Measurements from ENCODE around the gene GNAI3.

Gene GNAI3

GRCh38 chr1:109598655-109599054 lies 50.2 kb downstream of the GNAI3 start:
- DNase-seq (ENCODE audit: low read depth), result no peak

- DNase-seq (ENCODE audit: low read depth), result no peak
Measured at GRCh38 chr1:109603229-109603628, 54.8 kb downstream of the GNAI3 start.

- no peak for DNase-seq (ENCODE audit: low read depth)
Measured at GRCh38 chr1:109605381-109605780, 57.0 kb downstream of the GNAI3 start.

GRCh38 chr1:109609881-109610280 lies 61.5 kb downstream of the GNAI3 start:
- DNase-seq (ENCODE audit: low read depth), result no peak

GRCh38 chr1:109610609-109611307 lies 62.3 kb downstream of the GNAI3 start:
- peak; percentile 57 for DNase-seq (ENCODE audit: low read depth)

- DNase-seq (ENCODE audit: low read depth), result no peak
Measured at GRCh38 chr1:109611308-109611990, 63.0 kb downstream of the GNAI3 start.

GRCh38 chr1:109613361-109614147 lies 65.1 kb downstream of the GNAI3 start:
- DNase-seq (ENCODE audit: low read depth), result peak; percentile 72

GRCh38 chr1:109615879-109616278 lies 67.5 kb downstream of the GNAI3 start:
- no peak for DNase-seq (ENCODE audit: low read depth)

- no peak for DNase-seq (ENCODE audit: low read depth)
Measured at GRCh38 chr1:109616391-109616790, 68.0 kb downstream of the GNAI3 start.

- DNase-seq (ENCODE audit: low read depth), result peak; percentile 96
Measured at GRCh38 chr1:109617291-109617801, 68.9 kb downstream of the GNAI3 start.

- no peak for DNase-seq (ENCODE audit: low read depth)
Measured at GRCh38 chr1:109618661-109619575, 70.5 kb downstream of the GNAI3 start.

GRCh38 chr1:109619576-109620400 lies 71.4 kb downstream of the GNAI3 start, which contains the start of the genes AMPD2 and GNAT2:
AMPD2 (plus strand) TSS chr1:109619837; CDS start chr1:109621176, 1,339 bp downstream.
GNAT2 (minus strand) TSS chr1:109619616; CDS start chr1:109612870, 6,746 bp downstream.
- peak; percentile 90 for DNase-seq (ENCODE audit: low read depth)

- peak; percentile 64 for DNase-seq (ENCODE audit: low read depth)
Measured at GRCh38 chr1:109620401-109620791, 72.0 kb downstream of the GNAI3 start.

GRCh38 chr1:109620841-109621286 lies 72.4 kb downstream of the GNAI3 start:
- peak; percentile 96 for DNase-seq (ENCODE audit: low read depth)

- no peak for DNase-seq (ENCODE audit: low read depth)
Measured at GRCh38 chr1:109621379-109622136, 73.1 kb downstream of the GNAI3 start.

GRCh38 chr1:109622137-109622892 lies 73.9 kb downstream of the GNAI3 start:
- no peak for DNase-seq (ENCODE audit: low read depth)

- no peak for DNase-seq (ENCODE audit: low read depth)
Measured at GRCh38 chr1:109622895-109623294, 74.5 kb downstream of the GNAI3 start.

GRCh38 chr1:109623601-109624161 lies 75.3 kb downstream of the GNAI3 start:
- no peak for DNase-seq (ENCODE audit: low read depth)
